Brain microvascular endothelial cell (primary cell): ENCODE results near the gene CD300E.

Source experiments
- DNase-seq: peaks from one replicate; pipeline ENCODE4 v3.0.0-alpha.2; 2020
- H3K27ac ChIP-seq: fragments of 250-450 bp; sonication (Bioruptor Pico); 2 replicates; pipeline ENCODE4 v1.5.1; 2020; ENCODE audit warnings: mild to moderate bottlenecking, moderate library complexity
- H3K27me3 ChIP-seq: fragments of 250-450 bp; sonication (Bioruptor Pico); replicated peaks from 2 replicates; pipeline ENCODE4 v1.5.1; 2020; ENCODE audit warnings: mild to moderate bottlenecking
- H3K36me3 ChIP-seq: fragments of 250-450 bp; sonication (Bioruptor Pico); replicated peaks from 2 replicates; pipeline ENCODE4 v1.5.1; 2020; ENCODE audit warnings: mild to moderate bottlenecking
- H3K4me3 ChIP-seq: 2 replicates; pipeline ENCODE4 v1.5.1; 2011; ENCODE audit warnings: low read depth, mild to moderate bottlenecking, control low read depth, low read length, moderate library complexity
- in situ Hi-C: cut with HindIII; loops from 2 replicates; pipeline ENCODE4 v1.10.0; 2017; ENCODE audit warnings: low sequenced_read_pairs, low pct_ligation_motif_present
- TF ChIP-seq, protein P1 (sequence below): IDR thresholded peaks from 2 replicates; pipeline ENCODE4 v1.5.1; 2011; ENCODE audit warnings: low read depth, mild to moderate bottlenecking, moderate library complexity, low read length, control low read depth, inconsistent platforms; ENCODE audit errors: missing control alignments

The CD300E gene

GRCh38 chr17:74566132-74566753 lies 57.3 kb downstream of the CD300E start:
- DNase-seq = no peak
- TF ChIP-seq, protein P1, sequence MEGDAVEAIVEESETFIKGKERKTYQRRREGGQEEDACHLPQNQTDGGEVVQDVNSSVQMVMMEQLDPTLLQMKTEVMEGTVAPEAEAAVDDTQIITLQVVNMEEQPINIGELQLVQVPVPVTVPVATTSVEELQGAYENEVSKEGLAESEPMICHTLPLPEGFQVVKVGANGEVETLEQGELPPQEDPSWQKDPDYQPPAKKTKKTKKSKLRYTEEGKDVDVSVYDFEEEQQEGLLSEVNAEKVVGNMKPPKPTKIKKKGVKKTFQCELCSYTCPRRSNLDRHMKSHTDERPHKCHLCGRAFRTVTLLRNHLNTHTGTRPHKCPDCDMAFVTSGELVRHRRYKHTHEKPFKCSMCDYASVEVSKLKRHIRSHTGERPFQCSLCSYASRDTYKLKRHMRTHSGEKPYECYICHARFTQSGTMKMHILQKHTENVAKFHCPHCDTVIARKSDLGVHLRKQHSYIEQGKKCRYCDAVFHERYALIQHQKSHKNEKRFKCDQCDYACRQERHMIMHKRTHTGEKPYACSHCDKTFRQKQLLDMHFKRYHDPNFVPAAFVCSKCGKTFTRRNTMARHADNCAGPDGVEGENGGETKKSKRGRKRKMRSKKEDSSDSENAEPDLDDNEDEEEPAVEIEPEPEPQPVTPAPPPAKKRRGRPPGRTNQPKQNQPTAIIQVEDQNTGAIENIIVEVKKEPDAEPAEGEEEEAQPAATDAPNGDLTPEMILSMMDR = peak; percentile 32
- H3K27me3 ChIP-seq = no peaks in the 10 kb centered on the region

DNA sequence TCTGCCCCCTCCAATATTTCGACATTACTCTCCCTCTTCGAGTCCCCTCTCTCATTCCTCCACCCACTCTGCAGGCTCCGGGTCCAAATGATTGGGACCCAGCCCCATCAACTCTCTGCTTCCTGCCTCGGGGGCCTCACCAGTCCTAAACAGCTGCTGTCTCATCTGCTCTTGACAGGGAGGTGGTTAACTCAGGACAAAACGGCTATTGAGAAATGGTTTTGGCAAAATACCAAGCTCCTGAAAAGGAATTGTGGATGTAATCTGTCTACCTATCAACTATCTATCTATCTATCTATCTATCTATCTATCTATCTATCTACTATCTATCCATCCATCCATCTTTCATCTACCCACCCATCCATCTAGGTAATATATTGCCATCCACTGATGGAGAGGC lies 58.4 kb downstream of the CD300E start:
- H3K36me3 ChIP-seq = no peaks in the 10 kb centered on the region
- no peaks in the 10 kb centered on the region for H3K27me3 ChIP-seq
- H3K4me3 ChIP-seq = no peak overlapping the region
- H3K27ac ChIP-seq = no peak overlapping the region
- no peak for DNase-seq
- in situ Hi-C loops = no loop called here
- TF ChIP-seq, protein P1 = no peak

More at GRCh38 chr17:74566132-74566753, 57.3 kb downstream of the CD300E start:
- Histone ChIP-seq H3K36me3 (no peaks in the 10 kb centered on the region), H3K27ac (no peak overlapping the region), H3K4me3 (no peak overlapping the region)
- in situ Hi-C loops = no loop called here

DNA sequence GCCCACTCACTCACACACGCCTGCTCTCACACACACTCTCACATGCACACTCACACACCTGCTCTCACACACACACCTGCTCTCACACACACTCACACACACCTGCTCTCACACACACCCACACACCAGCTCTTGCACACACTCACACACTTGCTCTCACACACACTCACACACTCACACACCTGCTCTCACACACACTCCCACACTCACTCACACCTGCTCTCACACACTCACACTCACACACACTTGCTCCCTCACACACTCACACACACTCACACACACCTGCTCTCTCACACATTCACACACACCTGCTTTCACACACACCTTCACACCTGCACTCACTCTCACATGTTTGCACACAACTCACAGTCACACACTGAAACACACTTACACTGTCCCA lies 60.2 kb downstream of the CD300E start:
- in situ Hi-C loops = no loop called here
- no peak overlapping the region for H3K4me3 ChIP-seq
- no peaks in the 10 kb centered on the region for H3K27me3 ChIP-seq
- TF ChIP-seq, protein P1 = no peak
- no peak for DNase-seq
- no peaks in the 10 kb centered on the region for H3K36me3 ChIP-seq
- H3K27ac ChIP-seq = no peak overlapping the region

GRCh38 chr17:74561586-74561985 lies 62.0 kb downstream of the CD300E start:
- no peak for DNase-seq
- no peaks in the 10 kb centered on the region for H3K36me3 ChIP-seq
- H3K27me3 ChIP-seq = no peaks in the 10 kb centered on the region
- in situ Hi-C loops = no loop called here
- H3K27ac ChIP-seq = no peak overlapping the region
- H3K4me3 ChIP-seq = no peak overlapping the region
- TF ChIP-seq, protein P1 = no peak
